Pons (tissue), 1 donor: ENCODE results near the gene SRPK3.

ENCODE experiments used
- DNase-seq: peaks from one replicate; pipeline ENCODE4 v3.0.0-alpha.2; 2016; ENCODE audit warnings: low spot score

The SRPK3 gene

GRCh38 chrX:153784325-153784967 lies 3.6 kb downstream of the SRPK3 start:
- no peak for DNase-seq

GRCh38 chrX:153786669-153787068 lies 5.8 kb downstream of the SRPK3 start:
- DNase-seq, result no peak

GRCh38 chrX:153789654-153790053 lies 8.8 kb downstream of the SRPK3 start:
- DNase-seq, result no peak

- no peak for DNase-seq
These were observed 10.4 kb downstream of the SRPK3 start for GRCh38 chrX:153791104-153791852.

GRCh38 chrX:153792368-153792767 lies 11.5 kb downstream of the SRPK3 start:
- no peak for DNase-seq

- no peak for DNase-seq
These were observed 12.4 kb downstream of the SRPK3 start for GRCh38 chrX:153793291-153793690.

- peak; percentile 89 for DNase-seq
These were observed 13.4 kb downstream of the SRPK3 start, which contains the start of the genes IDH3G and SSR4 for GRCh38 chrX:153794018-153794896. Gene IDH3G, minus strand, starts transcription at chrX:153794375. Its CDS starts 49 bp downstream, at chrX:153794326. Gene SSR4, plus strand, starts transcription at chrX:153794668. Its CDS starts 20 bp downstream, at chrX:153794688.

- DNase-seq, result no peak
These were observed 14.3 kb downstream of the SRPK3 start for GRCh38 chrX:153794897-153795816.

GRCh38 chrX:153797415-153798015 lies 16.7 kb downstream of the SRPK3 start:
- DNase-seq, result no peak

GRCh38 chrX:153799326-153799725 lies 18.5 kb downstream of the SRPK3 start:
- DNase-seq, result no peak

- DNase-seq, result no peak
These were observed 19.4 kb downstream of the SRPK3 start for GRCh38 chrX:153800177-153800722.

GRCh38 chrX:153800746-153801145 lies 19.9 kb downstream of the SRPK3 start:
- no peak for DNase-seq

- DNase-seq, result no peak
These were observed 20.8 kb downstream of the SRPK3 start for GRCh38 chrX:153801669-153802068.

GRCh38 chrX:153802513-153803045 lies 21.7 kb downstream of the SRPK3 start:
- DNase-seq, result no peak

GRCh38 chrX:153803211-153804099 lies 22.6 kb downstream of the SRPK3 start:
- no peak for DNase-seq

GRCh38 chrX:153804100-153804595 lies 23.3 kb downstream of the SRPK3 start:
- DNase-seq, result no peak

GRCh38 chrX:153804621-153805020 lies 23.8 kb downstream of the SRPK3 start:
- DNase-seq, result no peak

GRCh38 chrX:153805436-153805835 lies 24.6 kb downstream of the SRPK3 start:
- no peak for DNase-seq

- DNase-seq, result no peak
These were observed 26.2 kb downstream of the SRPK3 start for GRCh38 chrX:153806999-153807575.
